Stimulated activated CD8-positive, alpha-beta memory T cell treated with anti-CD3 and anti-CD28 coated beads, Interleukin-7, amount 100 ng/mL, for 4 hours (primary cell): ENCODE results near the gene INTS6.

Experiments
- DNase-seq, 2 donors: peaks; one replicate each; pipeline ENCODE4 v3.0.0-alpha.2; 2020; ENCODE audit warnings: low read depth in 2 of 2

The INTS6 gene

DNA sequence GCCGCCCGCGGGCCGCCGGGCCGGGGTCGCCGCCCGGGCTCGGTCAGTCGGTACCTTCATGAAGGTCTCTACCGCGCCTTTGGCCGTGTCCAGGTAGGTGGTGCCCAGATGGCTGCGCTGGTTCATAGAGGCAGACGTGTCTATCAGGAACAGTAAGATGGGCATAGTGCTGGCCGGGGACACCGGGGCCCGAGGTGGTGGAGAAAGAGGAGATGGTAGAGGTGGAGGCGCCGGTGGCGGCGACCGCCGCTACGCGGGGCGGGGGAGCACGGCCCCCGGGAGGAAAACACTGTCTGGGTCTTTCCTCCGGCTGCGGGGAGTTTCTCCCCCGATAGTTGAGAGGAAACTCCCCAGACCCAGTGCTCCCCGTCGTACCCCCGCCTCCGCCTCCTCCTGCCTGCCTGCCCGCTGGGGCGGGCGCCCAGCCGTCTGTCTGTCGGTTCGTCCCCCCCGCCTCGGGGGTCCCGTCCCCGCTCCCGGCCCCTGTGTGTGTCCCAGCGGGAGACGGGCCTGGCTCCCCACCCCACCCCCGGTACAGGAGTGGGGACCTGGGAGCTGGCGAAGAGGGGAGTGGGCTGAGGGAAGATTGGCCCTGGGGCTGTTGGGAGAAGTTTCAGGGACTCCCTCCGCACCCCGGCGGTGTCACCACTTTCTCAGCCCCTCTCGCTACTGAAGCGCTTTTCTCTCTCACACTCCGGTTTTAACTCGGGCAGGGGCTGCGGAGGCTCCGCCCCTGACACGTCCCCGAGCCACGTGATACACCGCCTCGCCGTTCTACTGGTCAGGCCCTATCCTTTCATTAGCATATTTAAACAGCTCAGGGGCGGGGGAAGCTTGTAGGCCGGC is at the start of gene INTS6:
INTS6 (minus strand) TSS at position 676 of the 846 bp plus-strand sequence; CDS start at position 165, 511 bp downstream.
- DNase-seq: peak; percentile 97 to 99

- DNase-seq: no peak
These were observed 49.4 kb upstream of the INTS6 start for GRCh38 chr13:51502153-51502651.

- DNase-seq: no peak
These were observed 48.8 kb upstream of the INTS6 start for GRCh38 chr13:51501592-51502152.

DNA sequence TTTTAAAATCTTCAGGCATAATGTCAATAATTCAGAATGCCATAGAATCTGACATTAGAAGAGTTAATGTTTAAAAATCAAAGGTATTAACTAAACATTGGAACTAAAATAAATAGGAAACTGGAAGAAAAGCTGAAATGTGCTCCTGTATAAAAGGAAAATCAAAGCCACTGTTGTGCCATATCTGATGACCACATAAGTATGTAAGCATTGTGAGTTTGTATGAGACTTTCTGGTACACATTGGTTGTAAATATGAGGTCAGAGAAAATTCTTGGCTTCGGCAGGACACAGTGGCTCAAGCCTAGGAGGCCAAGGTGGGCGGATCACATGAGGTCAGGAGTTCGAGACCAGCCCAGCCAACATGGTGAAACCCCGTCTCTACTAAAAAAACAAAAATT is 48.3 kb upstream of the INTS6 start:
- no peak for DNase-seq

DNA sequence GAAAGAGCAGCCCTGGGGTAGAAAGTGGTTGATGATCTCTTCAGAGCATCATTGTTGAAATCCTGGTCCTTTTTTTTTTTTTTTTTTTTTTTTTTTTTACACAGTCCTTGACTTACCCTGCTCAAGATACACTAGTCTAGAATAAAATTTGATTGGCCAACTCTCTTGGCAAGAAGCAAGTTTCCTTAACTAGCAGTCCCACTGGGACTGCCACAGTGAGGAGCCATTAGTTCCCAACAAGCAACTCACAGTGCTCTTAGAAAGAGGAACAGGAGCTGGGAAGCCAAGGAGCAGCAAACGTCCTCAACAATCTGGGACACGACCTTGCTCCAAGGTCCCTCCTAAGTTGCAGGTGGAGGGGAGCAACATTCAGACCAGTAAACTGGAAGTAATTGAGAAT is 47.9 kb upstream of the INTS6 start:
- no peak for DNase-seq

- DNase-seq: no peak
These were observed 47.0 kb upstream of the INTS6 start for GRCh38 chr13:51499841-51500240.

DNA sequence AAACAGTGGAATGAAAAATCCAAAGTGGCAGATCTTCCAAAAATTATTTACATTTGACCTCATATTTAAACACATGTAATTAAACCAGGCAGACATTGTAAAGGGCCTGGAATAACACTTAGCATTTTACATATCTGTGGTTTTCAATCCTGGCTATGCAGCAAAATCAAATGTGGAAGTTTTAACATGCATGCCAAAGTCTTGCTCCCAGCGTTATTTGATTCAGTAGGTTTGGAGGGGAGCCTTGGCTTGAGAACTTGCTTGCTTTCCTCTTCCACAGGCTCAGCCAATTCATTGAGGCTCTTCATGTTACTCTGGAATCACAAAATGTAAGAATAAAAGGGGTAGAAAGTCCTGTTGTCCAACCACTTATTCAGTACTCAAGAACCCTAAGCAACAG is 42.5 kb upstream of the INTS6 start:
- no peak for DNase-seq

DNA sequence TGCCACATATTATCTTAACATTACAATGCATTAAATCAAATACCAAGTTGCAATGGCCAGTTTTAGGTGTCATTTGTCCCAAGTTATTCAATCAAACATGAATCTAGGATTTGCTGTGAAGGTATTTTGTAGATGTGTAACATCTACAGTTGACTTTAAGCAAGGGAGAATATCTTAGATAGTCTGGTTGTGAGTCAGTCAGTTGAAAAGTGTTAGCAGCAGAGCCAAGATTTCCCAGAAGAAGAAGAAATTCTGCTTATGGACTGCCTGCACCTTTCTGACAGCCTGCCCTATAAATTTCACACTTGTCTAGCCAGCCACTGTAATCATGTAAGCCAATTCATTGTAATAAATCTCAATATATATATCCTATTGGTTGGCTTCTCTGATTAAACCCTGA is 41.3 kb upstream of the INTS6 start:
- DNase-seq: no peak

GRCh38 chr13:51488212-51488611 is 35.4 kb upstream of the INTS6 start:
- no peak for DNase-seq

DNA sequence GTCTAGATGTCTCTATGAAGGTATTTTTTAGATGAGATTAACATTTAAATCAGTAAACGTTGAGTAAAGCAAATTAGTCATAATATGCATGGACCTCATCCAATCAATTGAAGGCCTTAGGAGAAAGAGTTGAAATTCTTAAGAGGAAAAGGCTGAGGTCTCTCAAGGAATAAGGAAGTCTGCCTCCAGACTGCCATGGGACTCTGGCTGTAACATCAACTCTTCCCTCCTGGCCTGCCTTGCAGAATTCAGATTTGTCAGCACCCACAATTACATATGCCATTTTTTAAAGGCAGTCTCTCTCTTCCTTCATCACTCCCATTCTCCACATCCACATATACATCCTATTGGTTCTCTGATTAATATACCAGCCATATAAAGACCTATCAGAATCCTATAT is 28.8 kb upstream of the INTS6 start:
- no peak for DNase-seq

- no peak for DNase-seq
These were observed 26.3 kb upstream of the INTS6 start for GRCh38 chr13:51479199-51479523.

GRCh38 chr13:51478418-51479198 is 25.8 kb upstream of the INTS6 start:
- DNase-seq: no peak

DNA sequence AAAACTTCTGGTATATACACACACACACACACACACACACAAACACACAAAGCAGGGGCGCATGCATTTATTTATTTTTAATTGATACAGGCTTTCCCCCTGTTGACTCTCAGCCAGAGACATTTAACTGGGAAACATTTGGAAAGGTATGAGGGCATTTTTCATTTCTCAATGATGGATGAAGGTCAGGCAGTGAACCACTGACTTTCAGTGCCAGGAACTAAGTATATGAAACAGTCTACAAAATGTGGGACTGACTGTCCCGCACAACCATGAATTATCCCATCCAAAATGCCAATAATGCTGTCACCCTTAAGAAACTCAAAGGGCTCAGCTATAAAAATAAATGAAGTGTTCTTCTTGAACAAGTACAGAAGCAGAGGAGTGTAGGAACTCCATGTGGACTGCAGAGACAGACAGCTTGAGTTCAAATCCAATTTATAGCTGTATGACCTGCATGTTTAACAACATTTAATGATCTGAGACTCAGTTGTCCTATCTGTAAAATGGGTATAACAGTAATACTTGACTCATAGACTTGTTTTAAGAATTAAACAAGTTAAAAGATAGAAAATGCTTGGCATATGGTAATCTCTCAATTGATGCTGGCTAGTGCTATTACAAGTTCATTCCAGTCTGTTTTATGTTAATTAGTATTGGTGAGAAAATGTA is 25.0 kb upstream of the INTS6 start:
- DNase-seq: no peak

GRCh38 chr13:51477149-51477548 is 24.3 kb upstream of the INTS6 start:
- no peak for DNase-seq

GRCh38 chr13:51475727-51476501 is 23.1 kb upstream of the INTS6 start:
- DNase-seq: no peak

DNA sequence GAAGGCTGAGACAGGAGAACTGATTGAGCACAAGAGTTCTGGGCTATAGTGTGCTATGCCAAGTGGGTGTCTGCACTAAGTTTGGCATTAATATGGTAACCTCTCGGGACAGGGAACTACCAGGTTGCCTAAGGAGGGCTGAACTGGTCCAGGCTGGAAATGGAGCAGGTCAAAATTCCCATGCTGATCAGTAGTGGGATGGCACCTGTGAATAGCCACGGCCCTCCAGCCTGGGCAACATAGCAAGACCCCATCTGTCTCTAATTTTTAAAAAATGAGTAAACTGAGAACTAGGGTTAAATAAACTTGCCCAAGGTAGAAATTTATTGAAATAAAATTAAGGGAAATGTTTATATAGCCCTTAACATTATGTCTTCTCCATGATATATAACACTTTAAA is 17.0 kb upstream of the INTS6 start:
- no peak for DNase-seq

DNA sequence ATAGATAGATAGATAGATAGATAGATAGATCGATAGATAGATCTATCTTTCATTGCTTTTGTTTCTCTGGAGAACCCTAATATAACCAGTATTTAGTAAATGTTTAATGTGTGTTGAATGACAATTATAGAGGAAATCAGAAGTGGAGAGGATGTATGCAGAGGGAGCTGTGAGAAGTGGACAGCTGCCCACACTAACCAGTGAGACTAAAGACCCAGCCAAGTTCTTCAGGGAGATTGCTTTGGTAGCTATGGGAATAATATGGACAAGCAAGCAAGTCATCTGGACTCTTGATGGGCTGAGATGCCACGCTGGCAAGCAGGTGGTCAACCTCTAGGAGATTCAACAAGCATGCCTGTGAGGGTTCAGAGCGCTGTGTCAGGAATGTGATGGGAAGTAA is 14.9 kb upstream of the INTS6 start:
- DNase-seq: no peak

DNA sequence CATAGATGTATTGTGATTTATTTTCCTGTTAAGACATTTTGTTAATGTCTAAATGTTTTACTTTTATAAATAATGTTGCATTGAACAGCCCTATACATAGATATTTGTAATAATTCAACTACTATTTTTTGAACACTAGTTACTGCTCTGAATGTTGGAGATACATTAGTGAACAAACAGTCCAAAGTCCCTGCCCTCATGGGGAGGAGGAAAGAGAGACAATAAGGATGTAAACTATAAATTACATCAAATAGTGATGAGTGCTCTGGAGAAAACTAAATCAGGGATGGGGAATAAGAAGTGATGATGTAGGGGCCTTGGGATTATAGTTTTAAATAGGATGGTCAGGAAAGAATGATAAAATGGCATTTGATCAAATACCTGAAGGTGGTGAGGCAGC is 12.3 kb upstream of the INTS6 start:
- DNase-seq: no peak

DNA sequence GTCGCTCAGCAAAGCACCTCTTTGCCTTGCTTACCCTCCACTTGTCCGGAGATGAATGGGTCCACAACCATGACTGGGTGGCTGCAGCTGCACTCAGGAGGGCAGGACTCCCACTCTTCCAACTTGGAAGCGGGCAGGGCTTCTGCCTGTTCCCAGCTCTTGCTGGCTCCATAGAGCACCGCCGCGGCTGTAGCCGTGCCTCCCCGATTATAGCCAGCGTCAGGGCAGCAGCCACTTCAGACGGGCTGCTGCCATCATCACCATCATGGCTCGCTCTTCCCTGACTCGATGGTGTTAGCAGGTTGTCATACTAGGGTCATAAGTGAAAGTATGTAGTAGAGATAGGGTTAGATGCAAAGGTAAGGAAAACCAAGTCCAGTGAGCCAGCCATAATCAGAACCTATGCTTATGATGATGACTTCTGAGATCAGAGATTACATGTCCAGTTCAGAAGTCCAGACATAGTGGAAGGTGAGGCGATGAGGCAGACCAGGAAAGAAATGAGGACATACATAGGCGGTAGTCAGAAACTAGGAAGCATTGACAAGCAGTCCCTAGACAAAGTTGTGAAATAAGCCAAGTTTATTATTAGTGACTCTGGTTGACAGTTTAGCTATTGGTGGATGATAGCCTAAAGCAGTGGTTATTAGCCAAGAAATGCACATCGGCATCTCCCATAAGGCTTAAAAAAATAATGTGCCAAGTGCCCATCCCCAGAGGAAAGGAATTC is 4.4 kb upstream of the INTS6 start:
- no peak for DNase-seq

DNA sequence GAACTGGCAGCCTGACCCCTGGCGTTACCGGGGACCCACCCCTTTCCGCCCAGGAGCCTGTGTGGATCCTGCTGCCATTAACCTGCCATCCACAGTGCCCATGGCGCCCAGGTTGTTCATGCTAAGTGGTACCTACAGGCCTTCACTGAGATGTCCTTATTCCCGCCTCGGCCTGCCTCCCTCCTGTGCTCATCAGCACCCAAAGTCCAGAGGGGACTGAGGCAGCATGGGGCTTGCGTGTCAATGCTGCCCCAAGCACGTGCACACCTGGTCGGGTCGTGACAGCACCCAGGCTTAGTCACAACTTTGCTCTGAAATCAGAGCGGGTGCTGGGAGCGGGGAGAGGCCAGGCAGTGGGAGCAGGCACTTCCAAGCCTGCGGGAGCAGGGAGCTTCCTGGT is 3.7 kb upstream of the INTS6 start:
- DNase-seq: no peak

DNA sequence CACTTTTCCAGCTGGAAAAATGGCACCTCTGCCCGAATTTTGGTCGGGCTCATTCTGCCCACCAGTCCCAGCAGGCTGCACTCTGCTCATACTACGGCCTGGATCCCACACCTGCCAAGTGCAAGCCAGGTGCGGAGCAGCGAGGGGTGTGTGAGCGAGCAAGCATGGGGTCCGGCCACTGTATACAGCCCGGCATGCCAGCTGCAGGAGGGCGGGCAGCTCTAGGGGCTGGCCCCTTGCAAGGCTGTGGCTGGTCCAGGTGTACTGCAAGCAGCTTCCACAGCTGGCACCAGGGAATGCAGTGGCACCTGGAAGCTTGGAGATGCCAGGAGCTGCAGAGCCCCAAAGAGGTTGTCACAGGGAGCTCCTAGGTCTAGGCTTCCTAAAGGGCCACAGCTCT is 2.7 kb upstream of the INTS6 start:
- no peak for DNase-seq
